HEK293 (cell line): ENCODE results near the gene KRT13.

ENCODE experiments used
- CTCF ChIA-PET: fragments of 350-600 bp; formaldehyde crosslinking; extraction: SDS; loops from one replicate; lab custom pipeline; 2021; ENCODE audit warnings: antibody characterized with exemption; lab: Yijun Ruan, JAX
- POLR2A ChIA-PET: fragments of 300-600 bp; formaldehyde crosslinking; extraction: SDS; loops from one replicate; lab custom pipeline; 2020; ENCODE audit warnings: antibody characterized with exemption, inconsistent platforms; lab: Yijun Ruan, JAX
- H3K27ac ChIP-seq: fragments of 200-500 bp; sonication (Bioruptor generic); 2 replicates; pipeline ENCODE4 v1.5.1; 2014; ENCODE audit warnings: low read depth, low read length, control low read depth, inconsistent platforms; ENCODE audit errors: extremely low read depth
- H3K36me3 ChIP-seq, 2 experiments: fragments of 200-500 bp in 1 of 2; sonication (Bioruptor generic) in 1 of 2; 1 replicate in 1 of 2; 2 replicates in 1 of 2; pipeline ENCODE4 v1.5.1; 2014 to 2017; ENCODE audit warnings: inconsistent platforms in 2 of 2, low read length in 2 of 2; ENCODE audit not compliant: control insufficient read depth in 2 of 2, insufficient read depth in 1 of 2
- H3K4me1 ChIP-seq: fragments of 200-500 bp; sonication (Bioruptor generic); 2 replicates; pipeline ENCODE4 v1.5.1; 2014; ENCODE audit warnings: mild to moderate bottlenecking, low read length, inconsistent platforms; ENCODE audit not compliant: control insufficient read depth, insufficient read depth
- H3K4me3 ChIP-seq: 2 replicates; pipeline ENCODE4 v1.5.1; 2011; ENCODE audit warnings: low read depth, mild to moderate bottlenecking, control low read depth, low read length, moderate library complexity
- H3K9me3 ChIP-seq: fragments of 200-500 bp; sonication (Bioruptor generic); 2 replicates; pipeline ENCODE4 v1.5.1; 2014; ENCODE audit warnings: low read depth, low read length, inconsistent platforms; ENCODE audit not compliant: control insufficient read depth, insufficient read depth
- GLI4 ChIP-seq: fragments of 450-650 bp; formaldehyde crosslinking; IDR thresholded peaks from 2 replicates; pipeline ENCODE4 v1.5.1; 2016; ENCODE audit warnings: missing biosample characterization, missing genetic modification characterization
- IKZF3 ChIP-seq: fragments of 450-650 bp; IDR thresholded peaks from 2 replicates; pipeline ENCODE4 v1.5.0; 2018; ENCODE audit warnings: missing biosample characterization, mild to moderate bottlenecking, missing genetic modification characterization, moderate library complexity
- KLF10 ChIP-seq: fragments of 450-650 bp; IDR thresholded peaks from 2 replicates; pipeline ENCODE4 v1.5.1; 2018; ENCODE audit warnings: missing biosample characterization, mild to moderate bottlenecking, missing genetic modification characterization
- KLF8 ChIP-seq: fragments of 450-650 bp; formaldehyde crosslinking; IDR thresholded peaks from 2 replicates; pipeline ENCODE4 v1.5.1; 2016; ENCODE audit warnings: missing biosample characterization, missing genetic modification characterization
- OVOL3 ChIP-seq: fragments of 450-650 bp; formaldehyde crosslinking; IDR thresholded peaks from 2 replicates; pipeline ENCODE4 v1.5.1; 2016; ENCODE audit warnings: missing biosample characterization, missing genetic modification characterization
- REPIN1 ChIP-seq: fragments of 450-650 bp; formaldehyde crosslinking; IDR thresholded peaks from 2 replicates; pipeline ENCODE4 v1.5.1; 2017; ENCODE audit warnings: missing biosample characterization, missing genetic modification characterization, low read depth
- SP2 ChIP-seq: fragments of 450-650 bp; formaldehyde crosslinking; IDR thresholded peaks from 2 replicates; pipeline ENCODE4 v1.5.1; 2016; ENCODE audit warnings: missing biosample characterization, missing genetic modification characterization
- YY1 ChIP-seq: fragments of 450-650 bp; formaldehyde crosslinking; IDR thresholded peaks from 2 replicates; pipeline ENCODE4 v1.5.1; 2018; ENCODE audit warnings: missing biosample characterization, missing genetic modification characterization
- YY2 ChIP-seq: fragments of 450-650 bp; formaldehyde crosslinking; IDR thresholded peaks from 2 replicates; pipeline ENCODE4 v1.5.1; 2016; ENCODE audit warnings: missing biosample characterization, missing genetic modification characterization
- ZBTB48 ChIP-seq: fragments of 450-650 bp; formaldehyde crosslinking; IDR thresholded peaks from 2 replicates; pipeline ENCODE4 v1.5.1; 2016; ENCODE audit warnings: missing biosample characterization, missing genetic modification characterization
- ZBTB8A ChIP-seq: fragments of 450-650 bp; formaldehyde crosslinking; IDR thresholded peaks from 2 replicates; pipeline ENCODE4 v1.5.1; 2016; ENCODE audit warnings: missing biosample characterization, missing genetic modification characterization
- ZFP41 ChIP-seq: fragments of 450-650 bp; formaldehyde crosslinking; IDR thresholded peaks from 2 replicates; pipeline ENCODE4 v1.5.1; 2016; ENCODE audit warnings: missing biosample characterization, missing genetic modification characterization, borderline replicate concordance
- ZIC2 ChIP-seq: fragments of 450-650 bp; formaldehyde crosslinking; IDR thresholded peaks from 2 replicates; pipeline ENCODE4 v1.5.1; 2016; ENCODE audit warnings: missing biosample characterization, missing genetic modification characterization
- ZNF133 ChIP-seq: fragments of 450-650 bp; formaldehyde crosslinking; IDR thresholded peaks from 2 replicates; pipeline ENCODE4 v1.5.1; 2016; ENCODE audit warnings: missing biosample characterization, missing genetic modification characterization
- ZNF138 ChIP-seq: fragments of 450-650 bp; formaldehyde crosslinking; IDR thresholded peaks from 2 replicates; pipeline ENCODE4 v1.5.1; 2016; ENCODE audit warnings: missing biosample characterization, missing genetic modification characterization, borderline replicate concordance
- ZNF184 ChIP-seq: fragments of 450-650 bp; IDR thresholded peaks from 2 replicates; pipeline ENCODE4 v1.5.1; 2018; ENCODE audit warnings: missing biosample characterization, mild to moderate bottlenecking, missing genetic modification characterization
- ZNF211 ChIP-seq: fragments of 450-650 bp; formaldehyde crosslinking; IDR thresholded peaks from 2 replicates; pipeline ENCODE4 v1.5.1; 2016; ENCODE audit warnings: low read depth, missing biosample characterization, missing genetic modification characterization
- ZNF24 ChIP-seq: fragments of 450-650 bp; formaldehyde crosslinking; IDR thresholded peaks from 2 replicates; pipeline ENCODE4 v1.5.1; 2016; ENCODE audit warnings: missing biosample characterization, missing genetic modification characterization
- ZNF266 ChIP-seq: fragments of 450-650 bp; formaldehyde crosslinking; IDR thresholded peaks from 2 replicates; pipeline ENCODE4 v1.5.1; 2016; ENCODE audit warnings: missing biosample characterization, missing genetic modification characterization, low read depth
- ZNF449 ChIP-seq: fragments of 450-650 bp; formaldehyde crosslinking; IDR thresholded peaks from 2 replicates; pipeline ENCODE4 v1.5.1; 2017; ENCODE audit warnings: missing biosample characterization, mild to moderate bottlenecking, missing genetic modification characterization, moderate library complexity
- ZNF521 ChIP-seq: fragments of 450-650 bp; formaldehyde crosslinking; IDR thresholded peaks from 2 replicates; pipeline ENCODE4 v1.5.1; 2017; ENCODE audit warnings: missing biosample characterization, mild to moderate bottlenecking, missing genetic modification characterization
- ZNF548 ChIP-seq: fragments of 450-650 bp; formaldehyde crosslinking; IDR thresholded peaks from 2 replicates; pipeline ENCODE4 v1.5.1; 2016; ENCODE audit warnings: missing biosample characterization, missing genetic modification characterization
- ZNF555 ChIP-seq: fragments of 450-650 bp; formaldehyde crosslinking; conservative IDR thresholded peaks from 2 replicates; pipeline ENCODE4 v1.5.1; 2017; ENCODE audit warnings: missing biosample characterization, mild to moderate bottlenecking, missing genetic modification characterization, inconsistent platforms
- ZNF621 ChIP-seq: fragments of 450-650 bp; formaldehyde crosslinking; IDR thresholded peaks from 2 replicates; pipeline ENCODE4 v1.5.1; 2017; ENCODE audit warnings: missing biosample characterization, missing genetic modification characterization
- ZNF623 ChIP-seq: fragments of 450-650 bp; formaldehyde crosslinking; IDR thresholded peaks from 2 replicates; pipeline ENCODE4 v1.5.1; 2016; ENCODE audit warnings: missing biosample characterization, missing genetic modification characterization
- ZNF660 ChIP-seq: fragments of 450-650 bp; IDR thresholded peaks from 2 replicates; pipeline ENCODE4 v1.5.1; 2018; ENCODE audit warnings: missing biosample characterization, mild to moderate bottlenecking, missing genetic modification characterization
- ZNF664 ChIP-seq: fragments of 450-650 bp; formaldehyde crosslinking; IDR thresholded peaks from 2 replicates; pipeline ENCODE4 v1.5.1; 2016; ENCODE audit warnings: missing biosample characterization, missing genetic modification characterization
- ZNF670 ChIP-seq: fragments of 450-650 bp; formaldehyde crosslinking; IDR thresholded peaks from 2 replicates; pipeline ENCODE4 v1.5.1; 2016; ENCODE audit warnings: missing biosample characterization, missing genetic modification characterization, low read depth
- ZNF747 ChIP-seq: fragments of 450-650 bp; formaldehyde crosslinking; IDR thresholded peaks from 2 replicates; pipeline ENCODE4 v1.5.1; 2016; ENCODE audit warnings: missing biosample characterization, missing genetic modification characterization
- ZNF768 ChIP-seq: fragments of 450-650 bp; formaldehyde crosslinking; IDR thresholded peaks from 2 replicates; pipeline ENCODE4 v1.5.1; 2018; ENCODE audit warnings: missing biosample characterization, mild to moderate bottlenecking, missing genetic modification characterization
- ZNF792 ChIP-seq: fragments of 450-650 bp; formaldehyde crosslinking; IDR thresholded peaks from 2 replicates; pipeline ENCODE4 v1.5.1; 2016; ENCODE audit warnings: missing biosample characterization, missing genetic modification characterization
- ZSCAN16 ChIP-seq: fragments of 450-650 bp; formaldehyde crosslinking; IDR thresholded peaks from 2 replicates; pipeline ENCODE4 v1.5.1; 2016; ENCODE audit warnings: missing biosample characterization, missing genetic modification characterization
- ZXDB ChIP-seq: fragments of 450-650 bp; formaldehyde crosslinking; IDR thresholded peaks from 2 replicates; pipeline ENCODE4 v1.5.1; 2016; ENCODE audit warnings: missing biosample characterization, missing genetic modification characterization
- TF ChIP-seq, protein P1 (sequence below): fragments of 450-650 bp; formaldehyde crosslinking; IDR thresholded peaks from 2 replicates; pipeline ENCODE4 v1.5.1; 2016; ENCODE audit warnings: missing biosample characterization, missing genetic modification characterization
- TF ChIP-seq, protein P2 (sequence below): fragments of 450-650 bp; formaldehyde crosslinking; IDR thresholded peaks from 2 replicates; pipeline ENCODE4 v1.5.1; 2016; ENCODE audit warnings: missing biosample characterization, missing genetic modification characterization
- TF ChIP-seq, protein P3 (sequence below): IDR thresholded peaks from 2 replicates; pipeline ENCODE4 v1.6.1; 2011; ENCODE audit warnings: mild to moderate bottlenecking, low read depth, low read length, borderline replicate concordance

KRT13 gene

DNA sequence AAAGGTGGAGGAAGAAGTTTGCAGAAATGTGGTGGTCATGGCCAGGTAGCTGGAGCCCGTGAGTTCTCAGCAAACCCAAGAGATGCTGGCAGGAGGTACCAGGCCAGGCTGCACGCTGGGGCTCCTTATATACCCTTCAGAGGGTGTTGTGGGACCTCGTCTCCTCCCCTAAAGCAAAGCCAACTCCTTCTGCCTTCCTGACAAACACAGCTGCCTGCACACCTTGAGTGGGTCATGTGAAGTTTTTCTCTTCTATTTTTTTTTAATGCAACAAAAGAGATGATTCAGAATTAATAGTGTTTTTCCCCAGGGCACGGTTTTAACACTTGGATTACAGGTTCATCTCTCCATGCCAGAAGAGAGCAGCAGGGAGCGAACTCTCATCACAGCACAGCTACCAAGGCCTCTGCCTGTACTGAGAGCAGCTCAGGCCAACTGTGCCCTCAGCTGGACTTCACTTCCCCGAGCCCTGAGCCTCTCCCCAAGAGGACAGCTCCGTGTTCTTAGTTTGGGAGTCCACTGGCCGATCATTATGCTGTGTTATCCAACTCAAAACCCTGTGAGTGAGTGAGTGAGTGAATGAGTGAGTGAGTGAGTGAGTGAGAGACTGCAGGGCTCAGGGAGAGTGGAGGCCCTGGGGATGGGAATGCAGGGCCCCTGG lies 13.5 kb upstream of the KRT13 start, which contains the start of gene KRT15:
Gene KRT15 (minus strand): TSS at position 102 of the 661 bp plus-strand sequence. CDS start 63 bp downstream, at position 39.
- CTCF ChIA-PET, result interaction anchor here (0.7 to 1.9 kb wide), 6 partner anchors 30 to 397 kb away, joined by 3 to 14 read pairs (median 4); no protein-coding TSS in a partner anchor
- TF ChIP-seq KLF8 (tag by site-specific recombination) (no peak), ZNF768 (tag by site-specific recombination) (no peak), SP2 (no peak), ZFP41 (tag by site-specific recombination) (no peak), ZNF670 (tag by site-specific recombination) (no peak), ZSCAN16 (tag by site-specific recombination) (no peak), ZNF747 (tag by site-specific recombination) (no peak), GLI4 (no peak), ZNF548 (no peak), OVOL3 (no peak), YY2 (no peak), ZNF266 (no peak), ZIC2 (tag by site-specific recombination) (peak; percentile 84), ZNF449 (no peak), ZXDB (tag by site-specific recombination) (no peak), ZNF24 (0 out of 2 replicates have a peak, but pooled peaks have one; percentile 72), REPIN1 (no peak), ZNF211 (tag by site-specific recombination) (no peak), ZNF623 (tag by site-specific recombination) (no peak), ZNF133 (tag by site-specific recombination) (no peak), ZNF555 (tag by site-specific recombination) (no peak), ZNF792 (no peak), ZNF521 (no peak), ZNF138 (no peak), IKZF3 (tag by site-specific recombination) (0 out of 2 replicates have a peak, but pooled peaks have one; percentile 6), ZNF184 (tag by site-specific recombination) (no peak), YY1 (tag by site-specific recombination) (no peak), ZNF621 (tag by site-specific recombination) (no peak), ZNF664 (no peak), ZBTB8A (tag by site-specific recombination) (no peak), KLF10 (tag by site-specific recombination) (no peak), ZBTB48 (tag by site-specific recombination) (peak; percentile 91), ZNF660 (tag by site-specific recombination) (no peak)
- TF ChIP-seq, protein P1, sequence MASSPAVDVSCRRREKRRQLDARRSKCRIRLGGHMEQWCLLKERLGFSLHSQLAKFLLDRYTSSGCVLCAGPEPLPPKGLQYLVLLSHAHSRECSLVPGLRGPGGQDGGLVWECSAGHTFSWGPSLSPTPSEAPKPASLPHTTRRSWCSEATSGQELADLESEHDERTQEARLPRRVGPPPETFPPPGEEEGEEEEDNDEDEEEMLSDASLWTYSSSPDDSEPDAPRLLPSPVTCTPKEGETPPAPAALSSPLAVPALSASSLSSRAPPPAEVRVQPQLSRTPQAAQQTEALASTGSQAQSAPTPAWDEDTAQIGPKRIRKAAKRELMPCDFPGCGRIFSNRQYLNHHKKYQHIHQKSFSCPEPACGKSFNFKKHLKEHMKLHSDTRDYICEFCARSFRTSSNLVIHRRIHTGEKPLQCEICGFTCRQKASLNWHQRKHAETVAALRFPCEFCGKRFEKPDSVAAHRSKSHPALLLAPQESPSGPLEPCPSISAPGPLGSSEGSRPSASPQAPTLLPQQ (tag by site-specific recombination), result no peak
- TF ChIP-seq, protein P2, sequence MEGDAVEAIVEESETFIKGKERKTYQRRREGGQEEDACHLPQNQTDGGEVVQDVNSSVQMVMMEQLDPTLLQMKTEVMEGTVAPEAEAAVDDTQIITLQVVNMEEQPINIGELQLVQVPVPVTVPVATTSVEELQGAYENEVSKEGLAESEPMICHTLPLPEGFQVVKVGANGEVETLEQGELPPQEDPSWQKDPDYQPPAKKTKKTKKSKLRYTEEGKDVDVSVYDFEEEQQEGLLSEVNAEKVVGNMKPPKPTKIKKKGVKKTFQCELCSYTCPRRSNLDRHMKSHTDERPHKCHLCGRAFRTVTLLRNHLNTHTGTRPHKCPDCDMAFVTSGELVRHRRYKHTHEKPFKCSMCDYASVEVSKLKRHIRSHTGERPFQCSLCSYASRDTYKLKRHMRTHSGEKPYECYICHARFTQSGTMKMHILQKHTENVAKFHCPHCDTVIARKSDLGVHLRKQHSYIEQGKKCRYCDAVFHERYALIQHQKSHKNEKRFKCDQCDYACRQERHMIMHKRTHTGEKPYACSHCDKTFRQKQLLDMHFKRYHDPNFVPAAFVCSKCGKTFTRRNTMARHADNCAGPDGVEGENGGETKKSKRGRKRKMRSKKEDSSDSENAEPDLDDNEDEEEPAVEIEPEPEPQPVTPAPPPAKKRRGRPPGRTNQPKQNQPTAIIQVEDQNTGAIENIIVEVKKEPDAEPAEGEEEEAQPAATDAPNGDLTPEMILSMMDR (tag by site-specific recombination), result 0 out of 2 replicates have a peak, but pooled peaks have one; percentile 9
- TF ChIP-seq, protein P3, sequence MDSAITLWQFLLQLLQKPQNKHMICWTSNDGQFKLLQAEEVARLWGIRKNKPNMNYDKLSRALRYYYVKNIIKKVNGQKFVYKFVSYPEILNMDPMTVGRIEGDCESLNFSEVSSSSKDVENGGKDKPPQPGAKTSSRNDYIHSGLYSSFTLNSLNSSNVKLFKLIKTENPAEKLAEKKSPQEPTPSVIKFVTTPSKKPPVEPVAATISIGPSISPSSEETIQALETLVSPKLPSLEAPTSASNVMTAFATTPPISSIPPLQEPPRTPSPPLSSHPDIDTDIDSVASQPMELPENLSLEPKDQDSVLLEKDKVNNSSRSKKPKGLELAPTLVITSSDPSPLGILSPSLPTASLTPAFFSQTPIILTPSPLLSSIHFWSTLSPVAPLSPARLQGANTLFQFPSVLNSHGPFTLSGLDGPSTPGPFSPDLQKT, result no peak

More for the DNA sequence above, 13.5 kb upstream of the KRT13 start, which contains the start of gene KRT15:
- Histone ChIP-seq H3K27ac (peak within 1 kb of the TSS; percentile 59), H3K36me3 (peaks cover 0 to 4% of the 10 kb centered on the region in 2 experiments; a peak in 1 of 3 replicates), H3K4me3 (no peak within 1 kb of the TSS), H3K4me1 (peaks cover 23% of the 10 kb centered on the region), H3K9me3 (no peaks in the 10 kb centered on the region)
- POLR2A ChIA-PET, result interaction anchor here (0.6 to 1.3 kb wide), 3 partner anchors 9 to 169 kb away, joined by 3 to 4 read pairs (median 3); partner anchors contain the start of gene KRT19
